Right lobe of liver (tissue), 4 donors: ENCODE data around the gene ARHGAP12.

Experiments
- CTCF ChIP-seq, 4 donors: fragments of 200-600 bp in 3 of 4; fragments of 450-650 bp in 1 of 4; IDR thresholded peaks; one replicate each; pipeline versions ENCODE4 v1.5.1 to v1.8.0; 2016 to 2022; ENCODE audit warnings: antibody characterized with exemption in 4 of 4, mild to moderate bottlenecking in 2 of 4
- POLR2A ChIP-seq: fragments of 450-650 bp; IDR thresholded peaks from one replicate; pipeline ENCODE4 v1.6.1; 2017; ENCODE audit warnings: antibody characterized with exemption, mild to moderate bottlenecking
- donor health status: DM: no; HTN: no; CAD: no.
- donor health status: DM: no; HTN: no; CAD: no.
- donor health status: DM: no; HTN: yes; CAD: no.

GRCh38 chr10:31888442-31888841 is 40.2 kb downstream of the ARHGAP12 start:
- TF ChIP-seq CTCF (IDR thresholded peaks at IDR 0.05) (no peak), POLR2A (no peak)
